Lung (tissue), 12 donors: Measurements from ENCODE around the gene LRRC8E. TPM values are rescaled to one million over a fixed set of nuclear protein-coding genes. Genes with fewer than 3 reads are reported as not detected.

Experiments used
- ATAC-seq: fragments of 200-7000 bp; cut with Tn5 transposase; one replicate; pipeline ENCODE4 v1.9.1; 2020; ENCODE audit warnings: moderate number of reproducible peaks; ENCODE audit not compliant: insufficient read depth, low FRiP score
- DNase-seq, 3 donors: peaks; one replicate each; pipeline ENCODE4 v3.0.0-alpha.2; 2013 to 2017
- H3K27ac ChIP-seq, 2 donors: one replicate each; pipeline ENCODE4 v1.5.1; 2013; ENCODE audit warnings: mild to moderate bottlenecking in 2 of 2, moderate library complexity in 2 of 2, control low read depth in 1 of 2, inconsistent platforms in 1 of 2, low read depth in 1 of 2, low read length in 1 of 2
- H3K27me3 ChIP-seq, 3 donors: one replicate each; pipeline ENCODE4 v1.5.1; 2013; ENCODE audit warnings: low read length in 2 of 3; ENCODE audit not compliant: control insufficient read depth in 3 of 3, insufficient read depth in 3 of 3
- H3K36me3 ChIP-seq, 4 donors: one replicate each; pipeline ENCODE4 v1.5.1; 2013; ENCODE audit warnings: low read length in 4 of 4, mild to moderate bottlenecking in 1 of 4, moderate library complexity in 1 of 4; ENCODE audit not compliant: control insufficient read depth in 4 of 4, insufficient read depth in 4 of 4
- H3K4me1 ChIP-seq, 5 donors: one replicate each; pipeline ENCODE4 v1.5.1; 2013; ENCODE audit warnings: low read length in 5 of 5, mild to moderate bottlenecking in 2 of 5, moderate library complexity in 1 of 5; ENCODE audit not compliant: control insufficient read depth in 5 of 5, insufficient read depth in 5 of 5
- H3K4me3 ChIP-seq: one replicate; pipeline ENCODE4 v1.5.1; 2013; ENCODE audit warnings: mild to moderate bottlenecking, control low read depth, moderate library complexity
- H3K9ac ChIP-seq, 2 donors: one replicate each; pipeline ENCODE4 v1.5.1; 2013; ENCODE audit warnings: low read length in 2 of 2, control low read depth in 1 of 2; ENCODE audit not compliant: insufficient read depth in 1 of 2
- H3K9me3 ChIP-seq, 4 donors: one replicate each; pipeline ENCODE4 v1.5.1; 2013; ENCODE audit warnings: low read length in 3 of 4, mild to moderate bottlenecking in 1 of 4, moderate library complexity in 1 of 4; ENCODE audit not compliant: control insufficient read depth in 4 of 4, insufficient read depth in 3 of 4
- CTCF ChIP-seq: IDR thresholded peaks from 2 replicates; pipeline ENCODE4 v1.5.1; 2012; ENCODE audit warnings: mild to moderate bottlenecking; ENCODE audit errors: control extremely low read depth, extremely low read depth
- WGBS, 2 donors: extraction: QIAGEN DNeasy Blood & Tissue Kit; methylation state at CpG; one replicate each; pipeline ENCODE4 v1.1.7; 2013; 5-methylcytosine and 5-hydroxymethylcytosine counted together
- polyA plus RNA-seq, 2 donors: library from polyadenylated mRNA; stranded (reverse); fragments of 200-250 nt; gene quantifications; one replicate each; pipeline ENCODE4 v1.2.1, GENCODE V29; 2013
- total RNA-seq, 2 donors: library from RNA; depleted of rRNA in 1 of 2; stranded (reverse); fragments of >200 nt in 1 of 2; gene quantifications; one replicate each; pipeline ENCODE4 v1.2.1, GENCODE V29; 2014 to 2021
- donor health status: control.
- donor health status: control.
- donor health status: Bipolar disorder and iron deficiency.
- donor health status: healthy.
- donor health status: DM: yes; HTN: yes; CAD: no.

LRRC8E gene
- total and polyA plus RNA-seq, 4 donors, result 3.7 to 8.6 (median 5.3) TPM

DNA sequence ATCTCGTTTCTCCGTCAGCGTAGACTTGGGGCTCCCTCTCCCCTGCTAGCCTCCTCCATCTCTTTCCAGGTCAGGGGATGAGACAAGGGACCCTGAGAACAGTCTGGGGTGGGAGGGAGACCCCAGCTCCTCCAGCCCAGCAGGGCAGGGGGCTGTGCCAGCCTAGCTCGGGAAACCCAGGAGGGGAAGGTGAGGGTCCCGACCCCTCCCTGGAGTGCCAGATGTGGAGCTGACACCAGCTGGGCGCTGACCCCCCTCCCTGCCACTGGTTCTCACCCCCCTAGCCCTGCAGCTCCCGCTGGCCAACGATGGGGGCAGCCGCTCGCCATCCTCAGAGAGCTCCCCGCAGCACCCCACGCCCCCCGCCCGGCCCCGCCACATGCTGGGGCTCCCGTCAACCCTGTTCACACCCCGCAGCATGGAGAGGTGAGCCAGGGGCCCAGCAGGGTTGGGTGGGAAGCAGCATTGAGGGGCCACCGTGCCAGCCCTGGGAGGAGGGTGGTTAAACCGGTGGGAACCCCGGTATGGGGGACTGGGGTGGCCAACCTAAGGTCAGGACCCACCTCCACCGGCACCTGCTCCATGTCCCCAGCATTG is 21.3 kb downstream of the LRRC8E start:
- no peak overlapping the region for H3K9ac ChIP-seq
- ATAC-seq (no peak), DNase-seq (no peak)
- peaks cover 0 to 2% (median 1%) of the 10 kb centered on the region in 3 donors for H3K27me3 ChIP-seq
- WGBS, 2 donors, result 96 to 98% methylated on average over 21 of the region's 21 CpGs
- H3K4me3 ChIP-seq, result no peak overlapping the region
- H3K27ac ChIP-seq, result no peak overlapping the region
- H3K36me3 ChIP-seq, result peaks cover 9 to 55% (median 11%) of the 10 kb centered on the region in 4 donors
- peaks cover 0 to 20% (median 0%) of the 10 kb centered on the region in 4 donors for H3K9me3 ChIP-seq
- TF ChIP-seq CTCF, result no peak
- H3K4me1 ChIP-seq, result peaks cover 0 to 21% (median 6%) of the 10 kb centered on the region in 5 donors

DNA sequence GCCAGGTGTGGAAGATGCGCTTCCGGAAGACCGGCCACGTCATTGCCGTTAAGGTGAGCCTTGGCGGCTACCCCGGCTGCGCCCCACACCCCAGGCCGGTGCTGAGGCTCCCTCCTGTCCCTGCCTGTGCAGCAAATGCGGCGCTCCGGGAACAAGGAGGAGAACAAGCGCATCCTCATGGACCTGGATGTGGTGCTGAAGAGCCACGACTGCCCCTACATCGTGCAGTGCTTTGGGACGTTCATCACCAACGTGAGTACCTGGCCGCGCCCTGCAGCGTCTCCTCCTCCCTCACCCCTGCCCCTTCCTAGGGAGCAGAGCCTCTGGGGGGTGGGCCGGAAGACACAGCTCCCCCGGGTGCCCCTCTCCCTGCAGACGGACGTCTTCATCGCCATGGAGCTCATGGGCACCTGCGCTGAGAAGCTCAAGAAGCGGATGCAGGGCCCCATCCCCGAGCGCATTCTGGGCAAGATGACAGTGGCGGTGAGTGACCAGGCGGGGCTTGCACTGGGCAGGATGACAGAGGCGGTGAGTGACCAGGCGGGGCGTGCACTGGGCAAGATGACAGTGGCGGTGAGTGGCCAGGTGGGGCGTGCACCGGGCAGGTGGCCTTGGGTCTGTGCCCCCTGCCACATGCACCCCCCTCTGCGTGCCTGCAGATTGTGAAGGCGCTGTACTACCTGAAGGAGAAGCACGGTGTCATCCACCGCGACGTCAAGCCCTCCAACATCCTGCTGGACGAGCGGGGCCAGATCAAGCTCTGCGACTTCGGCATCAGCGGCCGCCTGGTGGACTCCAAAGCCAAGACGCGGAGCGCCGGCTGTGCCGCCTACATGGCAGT is 22.2 kb downstream of the LRRC8E start:
- H3K4me3 ChIP-seq, result no peak overlapping the region
- peaks cover 0 to 11% (median 8%) of the 10 kb centered on the region in 3 donors for H3K27me3 ChIP-seq
- peaks cover 9 to 55% (median 11%) of the 10 kb centered on the region in 4 donors for H3K36me3 ChIP-seq
- DNase-seq (no peak), ATAC-seq (no peak)
- no peak overlapping the region for H3K27ac ChIP-seq
- H3K4me1 ChIP-seq, result peaks cover 0 to 14% (median 0%) of the 10 kb centered on the region in 5 donors
- WGBS, 2 donors, result 94% methylated on average over 54 of the region's 54 CpGs
- TF ChIP-seq CTCF, result no peak
- H3K9ac ChIP-seq, result no peak overlapping the region
- H3K9me3 ChIP-seq, result peaks cover 0 to 22% (median 0%) of the 10 kb centered on the region in 4 donors

DNA sequence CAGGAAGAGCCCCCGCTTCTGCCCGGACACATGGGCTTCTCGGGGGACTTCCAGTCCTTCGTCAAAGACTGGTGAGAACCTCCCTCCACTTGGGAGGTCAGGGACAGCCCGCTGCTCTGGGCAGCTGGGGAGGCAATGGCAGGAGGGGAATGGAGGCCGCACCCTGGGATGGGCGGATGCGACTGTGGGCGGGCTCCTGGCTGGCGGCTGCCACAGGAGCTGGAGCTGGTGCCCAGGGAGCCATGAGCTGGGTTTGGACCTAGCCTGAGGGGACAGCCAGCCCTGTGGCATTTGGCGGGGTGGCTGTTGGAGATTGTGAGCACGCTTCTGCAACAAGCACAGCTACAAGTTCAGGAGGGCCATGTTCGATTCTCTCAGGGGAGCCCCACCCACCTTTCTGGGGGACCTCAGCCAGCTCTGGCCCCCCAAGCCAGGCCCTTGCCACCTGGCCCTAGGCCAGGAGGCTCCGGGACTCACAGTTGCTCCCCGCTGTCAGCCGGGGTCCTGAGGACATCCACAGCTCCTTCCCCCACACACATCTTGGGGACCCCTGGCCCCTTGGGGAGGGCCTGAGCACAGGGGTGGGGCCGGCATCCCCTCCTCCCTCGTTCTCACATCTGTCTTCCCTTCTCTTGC is 23.3 kb downstream of the LRRC8E start:
- no peak overlapping the region for H3K9ac ChIP-seq
- H3K4me1 ChIP-seq, result peaks cover 0 to 13% (median 4%) of the 10 kb centered on the region in 5 donors
- no peak overlapping the region for H3K27ac ChIP-seq
- H3K9me3 ChIP-seq, result peaks cover 0 to 22% (median 0%) of the 10 kb centered on the region in 4 donors
- H3K4me3 ChIP-seq, result no peak overlapping the region
- ATAC-seq (no peak), DNase-seq (no peak)
- 91 to 93% methylated on average over 18 of the region's 18 CpGs for WGBS, 2 donors
- no peak for TF ChIP-seq CTCF
- H3K36me3 ChIP-seq, result peaks cover 9 to 49% (median 11%) of the 10 kb centered on the region in 4 donors
- H3K27me3 ChIP-seq, result peaks cover 0 to 18% (median 13%) of the 10 kb centered on the region in 3 donors
